OCI-LY7 (cell line): ENCODE results near the gene PARN. TPM values are rescaled to one million over a fixed set of nuclear protein-coding genes. Genes with fewer than 3 reads are reported as not detected.

Experiments
- BruUV-seq: library from RNA; stranded (reverse); fragments of 400-500 nt; replicated peaks from 2 replicates; lab custom pipeline; 2021; lab: Mats Ljungman, UMichigan
- CTCF ChIA-PET: fragments of 300-600 bp; sonication (Branson Sonifier 250); formaldehyde crosslinking; loops from one replicate; lab custom pipeline; 2022; ENCODE audit warnings: antibody characterized with exemption; ENCODE audit not compliant: unreplicated experiment; lab: Charles Lee
- POLR2A ChIA-PET: fragments of 300-600 bp; sonication (Branson Sonifier 250); formaldehyde crosslinking; loops from one replicate; lab custom pipeline; 2022; ENCODE audit warnings: antibody characterized with exemption; lab: Charles Lee
- DNase-seq: peaks from one replicate; pipeline ENCODE4 v3.0.0-alpha.2; 2015; ENCODE audit warnings: low spot score
- H2AFZ ChIP-seq: fragments of 200-600 bp; sonication (generic), shearing (Covaris generic); 2 replicates; pipeline ENCODE4 v1.6.1; 2014; ENCODE audit warnings: mild to moderate bottlenecking, antibody characterized with exemption, low read length, moderate library complexity
- H3K27ac ChIP-seq: fragments of 200-600 bp; sonication (generic); 2 replicates; pipeline ENCODE4 v1.5.1; 2014; ENCODE audit warnings: mixed run types, low read depth, mild to moderate bottlenecking, moderate library complexity, low read length, inconsistent platforms; ENCODE audit not compliant: poor library complexity, severe bottlenecking
- H3K36me3 ChIP-seq: fragments of 200-600 bp; sonication (generic); 2 replicates; pipeline ENCODE4 v1.6.1; 2014; ENCODE audit warnings: mild to moderate bottlenecking, antibody characterized with exemption, low read length, moderate library complexity, mixed read lengths; ENCODE audit not compliant: insufficient read depth
- H3K4me1 ChIP-seq: fragments of 200-600 bp; sonication (generic); 2 replicates; pipeline ENCODE4 v1.5.1; 2014; ENCODE audit warnings: mild to moderate bottlenecking, low read length; ENCODE audit not compliant: insufficient read depth, poor library complexity, severe bottlenecking
- H3K4me2 ChIP-seq: fragments of 200-600 bp; sonication (generic); 2 replicates; pipeline ENCODE4 v1.6.1; 2014; ENCODE audit warnings: mild to moderate bottlenecking, low read length
- H3K4me3 ChIP-seq: fragments of 200-600 bp; sonication (generic); 2 replicates; pipeline ENCODE4 v1.5.1; 2014; ENCODE audit warnings: mild to moderate bottlenecking, low read depth, low read length; ENCODE audit not compliant: poor library complexity, severe bottlenecking
- H3K79me2 ChIP-seq: fragments of 200-600 bp; sonication (generic); 2 replicates; pipeline ENCODE4 v1.6.1; 2016; ENCODE audit warnings: low read depth, mild to moderate bottlenecking, low read length, moderate library complexity, mixed read lengths; ENCODE audit not compliant: insufficient read depth
- H3K9me2 ChIP-seq: fragments of 200-600 bp; sonication (generic); 2 replicates; pipeline ENCODE4 v1.6.1; 2016; ENCODE audit warnings: mild to moderate bottlenecking, low read length, mixed read lengths; ENCODE audit not compliant: insufficient read depth
- H3K9me3 ChIP-seq: fragments of 200-600 bp; sonication (generic); 2 replicates; pipeline ENCODE4 v1.6.1; 2014; ENCODE audit warnings: mild to moderate bottlenecking, mixed run types, low read length, mixed read lengths
- H4K20me1 ChIP-seq: fragments of 200-600 bp; sonication (generic); 2 replicates; pipeline ENCODE4 v1.6.1; 2014; ENCODE audit warnings: mild to moderate bottlenecking, antibody characterized with exemption, low read length, moderate library complexity, mixed read lengths; ENCODE audit not compliant: insufficient read depth
- EZH2phosphoT487 ChIP-seq: fragments of 200-600 bp; sonication (generic); IDR thresholded peaks from 2 replicates; pipeline ENCODE4 v1.6.1; 2018; ENCODE audit warnings: low read depth, borderline replicate concordance, mild to moderate bottlenecking, mixed run types, antibody characterized with exemption, low read length, moderate library complexity, mixed read lengths
- intact Hi-C: fragments of 100-400 bp; cut with micrococcal nuclease; formaldehyde crosslinking; loops from one replicate; pipeline ENCODE4 v1.10.0; 2022; ENCODE audit not compliant: unreplicated experiment
- total RNA-seq, 2 experiments: library from RNA; depleted of rRNA in 1 of 2; stranded (reverse); fragments of >200 nt in 1 of 2; shearing (Covaris generic) in 1 of 2; gene quantifications; 2 replicates each; pipeline ENCODE4 v1.2.3, GENCODE V29; 2014 to 2022
- TF ChIP-seq, protein P1 (sequence below): fragments of 200-600 bp; sonication (generic); conservative IDR thresholded peaks from 2 replicates; pipeline ENCODE4 v1.5.1; 2014; ENCODE audit warnings: mild to moderate bottlenecking, antibody characterized with exemption, low read length, moderate library complexity, mixed read lengths

PARN gene
- total RNA-seq, 2 experiments from 2014 or later = 40.1 to 76.5 TPM

DNA sequence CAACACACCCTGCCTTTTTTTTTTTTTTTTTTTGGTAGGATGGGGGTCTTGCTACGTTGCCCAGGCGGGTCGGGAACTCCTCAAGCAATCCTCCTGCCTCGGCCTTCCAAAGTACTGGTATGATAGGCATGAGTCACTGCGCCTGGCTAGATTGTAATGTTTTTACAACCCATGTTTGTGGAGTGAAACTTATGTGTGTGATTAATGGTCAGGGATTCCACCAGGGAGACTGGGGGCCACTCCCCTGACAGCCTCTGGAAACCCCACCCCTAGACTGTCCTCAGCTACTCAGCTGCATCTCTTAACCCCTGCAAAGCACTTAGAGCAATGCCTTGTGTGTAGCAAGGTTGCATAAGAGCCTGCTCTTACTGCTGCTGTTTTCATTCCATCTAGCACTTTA, 220.5 kb downstream of the PARN start:
- H3K4me2 ChIP-seq = no peak overlapping the region
- no peak overlapping the region for H3K4me3 ChIP-seq
- POLR2A ChIA-PET = interaction anchor here (0.6 to 0.7 kb wide), 2 partner anchors 137 to 643 kb away, joined by 3 read pairs; no protein-coding TSS in a partner anchor
- no peaks in the 10 kb centered on the region for H3K9me3 ChIP-seq
- H3K79me2 ChIP-seq = no peaks in the 10 kb centered on the region
- H3K4me1 ChIP-seq = peaks cover 15% of the 10 kb centered on the region
- no peak overlapping the region for H2AFZ ChIP-seq
- intact Hi-C loops = no loop called here
- BruUV-seq = no TSS peak
- CTCF ChIA-PET = no interaction called here
- TF ChIP-seq EZH2phosphoT487 = no peak
- TF ChIP-seq, protein P1, sequence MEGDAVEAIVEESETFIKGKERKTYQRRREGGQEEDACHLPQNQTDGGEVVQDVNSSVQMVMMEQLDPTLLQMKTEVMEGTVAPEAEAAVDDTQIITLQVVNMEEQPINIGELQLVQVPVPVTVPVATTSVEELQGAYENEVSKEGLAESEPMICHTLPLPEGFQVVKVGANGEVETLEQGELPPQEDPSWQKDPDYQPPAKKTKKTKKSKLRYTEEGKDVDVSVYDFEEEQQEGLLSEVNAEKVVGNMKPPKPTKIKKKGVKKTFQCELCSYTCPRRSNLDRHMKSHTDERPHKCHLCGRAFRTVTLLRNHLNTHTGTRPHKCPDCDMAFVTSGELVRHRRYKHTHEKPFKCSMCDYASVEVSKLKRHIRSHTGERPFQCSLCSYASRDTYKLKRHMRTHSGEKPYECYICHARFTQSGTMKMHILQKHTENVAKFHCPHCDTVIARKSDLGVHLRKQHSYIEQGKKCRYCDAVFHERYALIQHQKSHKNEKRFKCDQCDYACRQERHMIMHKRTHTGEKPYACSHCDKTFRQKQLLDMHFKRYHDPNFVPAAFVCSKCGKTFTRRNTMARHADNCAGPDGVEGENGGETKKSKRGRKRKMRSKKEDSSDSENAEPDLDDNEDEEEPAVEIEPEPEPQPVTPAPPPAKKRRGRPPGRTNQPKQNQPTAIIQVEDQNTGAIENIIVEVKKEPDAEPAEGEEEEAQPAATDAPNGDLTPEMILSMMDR = no peak
- DNase-seq = no peak
- H4K20me1 ChIP-seq = no peaks in the 10 kb centered on the region
- no peaks in the 10 kb centered on the region for H3K36me3 ChIP-seq
- no peaks in the 10 kb centered on the region for H3K9me2 ChIP-seq
- no peak overlapping the region for H3K27ac ChIP-seq

DNA sequence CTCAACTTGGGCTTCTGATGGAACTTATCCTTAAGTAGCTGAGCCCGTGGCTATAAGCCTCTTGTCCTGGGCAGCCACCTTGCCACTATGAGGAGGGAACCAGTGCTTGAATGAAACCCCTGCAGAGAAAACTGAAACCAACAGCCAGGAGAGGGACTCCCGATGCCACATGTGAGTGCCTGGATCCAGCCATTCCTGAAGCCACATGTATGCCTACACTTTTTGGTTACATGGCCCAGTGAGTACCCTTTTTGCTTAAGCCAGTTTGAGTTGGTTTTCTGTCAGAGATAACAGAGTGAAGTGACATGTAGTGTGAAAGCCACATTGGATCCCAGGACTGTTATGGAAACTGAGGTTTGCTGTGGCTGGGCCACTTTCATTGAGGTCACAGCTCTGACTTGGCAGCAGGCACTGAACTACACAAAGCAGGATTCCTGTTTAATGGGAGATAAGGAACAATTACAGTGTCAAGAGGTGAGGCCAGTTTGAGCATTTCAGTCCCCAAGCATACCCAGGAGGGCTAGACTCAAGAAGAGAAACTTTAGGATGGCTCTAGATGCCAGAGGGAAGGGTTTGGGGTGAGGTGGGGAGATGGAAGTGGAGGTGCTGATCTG, 222.2 kb downstream of the PARN start:
- Histone ChIP-seq H3K36me3 (no peaks in the 10 kb centered on the region), H3K4me3 (no peak overlapping the region), H2AFZ (no peak overlapping the region), H3K4me1 (peaks cover 15% of the 10 kb centered on the region), H3K9me2 (no peaks in the 10 kb centered on the region), H3K9me3 (no peaks in the 10 kb centered on the region), H3K27ac (no peak overlapping the region), H3K79me2 (no peaks in the 10 kb centered on the region), H4K20me1 (no peaks in the 10 kb centered on the region), H3K4me2 (no peak overlapping the region)
- CTCF ChIA-PET = no interaction called here
- POLR2A ChIA-PET = interaction anchor here (0.6 kb wide), 1 partner anchor 74 kb away, joined by 5 read pairs; no protein-coding TSS in a partner anchor
- intact Hi-C loops = no loop called here
- DNase-seq = no peak
- TF ChIP-seq, protein P1 = no peak
- TF ChIP-seq EZH2phosphoT487 = no peak
- BruUV-seq = no TSS peak
